ENCODE measurements around the gene HTT. TPM values are rescaled to one million over a fixed set of nuclear protein-coding genes. Genes with fewer than 3 reads are reported as not detected.

The HTT gene
- polyA plus RNA-seq, 1 donor from 2014 or later = 11.5 TPM

- Histone ChIP-seq H3K36me3 (ENCODE audit: insufficient read depth, low read length) (peaks cover 9% of the 10 kb centered on the region), H3K27ac (ENCODE audit: low read length) (no peak overlapping the region)
Measured at GRCh38 chr4:3176367-3177229, 102.1 kb downstream of the HTT start.

GRCh38 chr4:3177426-3177825 is 102.9 kb downstream of the HTT start:
- peaks cover 14% of the 10 kb centered on the region for H3K36me3 ChIP-seq (ENCODE audit: insufficient read depth, low read length)

More at GRCh38 chr4:3176367-3177229, 102.1 kb downstream of the HTT start:
- H3K9ac ChIP-seq (ENCODE audit: low read length) = no peak overlapping the region
- TF ChIP-seq EZH2 (IDR thresholded peaks at IDR 0.05; ENCODE audit: borderline replicate concordance, insufficient read depth, low read length, poor library complexity, severe bottlenecking) (no peak), RAD21 (conservative IDR thresholded peaks at IDR 0.05) (no peak), MXI1 (conservative IDR thresholded peaks at IDR 0.05; ENCODE audit: poor library complexity, severe bottlenecking) (no peak), POLR2AphosphoS5 (IDR thresholded peaks at IDR 0.05) (no peak), TAF1 (IDR thresholded peaks at IDR 0.05; ENCODE audit: low read depth) (no peak), SMC3 (conservative IDR thresholded peaks at IDR 0.05; ENCODE audit: poor library complexity) (no peak), REST (IDR thresholded peaks at IDR 0.05; ENCODE audit: borderline replicate concordance) (no peak), EP300 (conservative IDR thresholded peaks at IDR 0.05; ENCODE audit: poor library complexity, severe bottlenecking) (no peak)
- no peak overlapping the region for H3K4me2 ChIP-seq (ENCODE audit: low read length)
- no peak overlapping the region for H3K4me3 ChIP-seq (ENCODE audit: low read length)
- no peaks in the 10 kb centered on the region for H3K79me2 ChIP-seq (replicated peaks; ENCODE audit: insufficient read depth, low read length)
- H2AFZ ChIP-seq (ENCODE audit: low read depth, low read length) = no peak overlapping the region
- no peaks in the 10 kb centered on the region for H4K20me1 ChIP-seq (ENCODE audit: insufficient read depth)
- no peaks in the 10 kb centered on the region for H3K9me3 ChIP-seq (ENCODE audit: low read length)
- H3K27me3 ChIP-seq (ENCODE audit: insufficient read depth, low read depth, low read length) = no peaks in the 10 kb centered on the region
- H3F3A ChIP-seq (ENCODE audit: insufficient read depth, low read length, poor library complexity, severe bottlenecking) = no peaks in the 10 kb centered on the region
- no peaks in the 10 kb centered on the region for H3K9me2 ChIP-seq (ENCODE audit: insufficient read depth, low read length)

More at GRCh38 chr4:3177426-3177825, 102.9 kb downstream of the HTT start:
- Histone ChIP-seq H3K9me2 (ENCODE audit: insufficient read depth, low read length) (no peaks in the 10 kb centered on the region), H2AFZ (ENCODE audit: low read depth, low read length) (no peak overlapping the region), H3K27ac (ENCODE audit: low read length) (no peak overlapping the region), H4K20me1 (ENCODE audit: insufficient read depth) (no peaks in the 10 kb centered on the region), H3K9ac (ENCODE audit: low read length) (no peak overlapping the region), H3K4me3 (ENCODE audit: low read length) (no peak overlapping the region), H3F3A (ENCODE audit: insufficient read depth, low read length, poor library complexity, severe bottlenecking) (no peaks in the 10 kb centered on the region), H3K27me3 (ENCODE audit: insufficient read depth, low read depth, low read length) (no peaks in the 10 kb centered on the region), H3K4me2 (ENCODE audit: low read length) (no peak overlapping the region), H3K79me2 (replicated peaks; ENCODE audit: insufficient read depth, low read length) (no peaks in the 10 kb centered on the region), H3K9me3 (ENCODE audit: low read length) (no peaks in the 10 kb centered on the region)
- TF ChIP-seq POLR2AphosphoS5 (IDR thresholded peaks at IDR 0.05) (no peak), TAF1 (IDR thresholded peaks at IDR 0.05; ENCODE audit: low read depth) (no peak), REST (IDR thresholded peaks at IDR 0.05; ENCODE audit: borderline replicate concordance) (no peak), MXI1 (conservative IDR thresholded peaks at IDR 0.05; ENCODE audit: poor library complexity, severe bottlenecking) (no peak), EZH2 (IDR thresholded peaks at IDR 0.05; ENCODE audit: borderline replicate concordance, insufficient read depth, low read length, poor library complexity, severe bottlenecking) (no peak)
